Peyer's patch (tissue), 4 donors: ENCODE results near the gene RPS27. TPM values are rescaled to one million over a fixed set of nuclear protein-coding genes. Genes with fewer than 3 reads are reported as not detected.
A peak's percentile ranks its signal among the peaks of the same experiment; 100 is the strongest.

Source experiments
- DNase-seq, 3 donors: peaks; one replicate each; pipeline ENCODE4 v3.0.0-alpha.2; 2017 to 2019
- H3K27ac ChIP-seq, 4 donors: fragments of 200-600 bp; sonication (generic); one replicate each; pipeline ENCODE4 v1.5.1; 2016 to 2019
- H3K27me3 ChIP-seq, 2 donors: fragments of 200-600 bp; sonication (generic); one replicate each; pipeline ENCODE4 v1.5.1; 2019
- H3K36me3 ChIP-seq, 3 donors: fragments of 200-600 bp; sonication (generic); one replicate each; pipeline ENCODE4 v1.5.1; 2016 to 2019
- H3K4me1 ChIP-seq, 4 donors: fragments of 200-600 bp; sonication (generic); one replicate each; pipeline ENCODE4 v1.5.1; 2016 to 2019
- H3K4me3 ChIP-seq, 4 donors: fragments of 200-600 bp; sonication (generic); 1 replicate in 3 of 4; 2 replicates in 1 of 4; pipeline ENCODE4 v1.5.1; 2016 to 2019; ENCODE audit warnings: mild to moderate bottlenecking in 1 of 4
- H3K9me3 ChIP-seq, 4 donors: fragments of 200-600 bp; sonication (generic); one replicate each; pipeline ENCODE4 v1.5.1; 2016 to 2019; ENCODE audit warnings: mild to moderate bottlenecking in 1 of 4
- POLR2A ChIP-seq, 2 donors: fragments of 450-650 bp; IDR thresholded peaks; one replicate each; pipeline ENCODE4 v1.5.1; 2017; ENCODE audit warnings: antibody characterized with exemption in 2 of 2, mild to moderate bottlenecking in 2 of 2, moderate library complexity in 2 of 2
- total RNA-seq, 4 donors: library from RNA; depleted of rRNA; stranded (reverse); fragments of >200 nt; gene quantifications; one replicate each; pipeline ENCODE4 v1.1.0, GENCODE V29; 2016
- TF ChIP-seq, protein P1 (sequence below), 6 experiments: fragments of 450-650 bp in 4 of 6; fragments of 200-600 bp in 2 of 6; sonication (generic) in 1 of 6; IDR thresholded peaks; one replicate each; pipeline ENCODE4 v1.5.1; 2017 to 2019; ENCODE audit warnings: antibody characterized with exemption in 6 of 6, mild to moderate bottlenecking in 3 of 6, moderate library complexity in 1 of 6

Gene RPS27
- total RNA-seq, 4 donors from 2014 or later, result 660 to 1,996 (median 833) TPM

DNA sequence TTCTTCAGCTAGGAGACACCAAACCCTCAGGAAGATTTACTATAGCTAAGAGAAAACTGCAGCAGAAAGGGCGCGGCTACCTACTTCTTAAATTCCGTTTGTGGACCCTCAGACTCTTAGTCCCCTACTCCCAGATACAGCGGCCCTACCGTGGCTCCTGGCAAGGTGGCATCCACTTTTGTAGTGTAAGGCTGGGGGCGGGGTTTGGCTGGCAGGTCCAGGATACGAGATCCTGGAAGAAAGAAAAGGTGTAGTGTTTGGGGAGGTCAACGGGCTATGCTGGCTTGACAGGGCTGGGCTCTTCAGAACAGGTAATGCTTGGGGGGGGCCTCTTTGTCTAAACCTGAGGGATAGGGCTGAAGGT is 22.6 kb upstream of the RPS27 start:
- peak overlapping the region; percentile 84 to 91 (median 87) for H3K27ac ChIP-seq
- no peaks in the 10 kb centered on the region for H3K27me3 ChIP-seq
- DNase-seq, result peak; percentile 43 to 74 (median 69)
- TF ChIP-seq, protein P1, sequence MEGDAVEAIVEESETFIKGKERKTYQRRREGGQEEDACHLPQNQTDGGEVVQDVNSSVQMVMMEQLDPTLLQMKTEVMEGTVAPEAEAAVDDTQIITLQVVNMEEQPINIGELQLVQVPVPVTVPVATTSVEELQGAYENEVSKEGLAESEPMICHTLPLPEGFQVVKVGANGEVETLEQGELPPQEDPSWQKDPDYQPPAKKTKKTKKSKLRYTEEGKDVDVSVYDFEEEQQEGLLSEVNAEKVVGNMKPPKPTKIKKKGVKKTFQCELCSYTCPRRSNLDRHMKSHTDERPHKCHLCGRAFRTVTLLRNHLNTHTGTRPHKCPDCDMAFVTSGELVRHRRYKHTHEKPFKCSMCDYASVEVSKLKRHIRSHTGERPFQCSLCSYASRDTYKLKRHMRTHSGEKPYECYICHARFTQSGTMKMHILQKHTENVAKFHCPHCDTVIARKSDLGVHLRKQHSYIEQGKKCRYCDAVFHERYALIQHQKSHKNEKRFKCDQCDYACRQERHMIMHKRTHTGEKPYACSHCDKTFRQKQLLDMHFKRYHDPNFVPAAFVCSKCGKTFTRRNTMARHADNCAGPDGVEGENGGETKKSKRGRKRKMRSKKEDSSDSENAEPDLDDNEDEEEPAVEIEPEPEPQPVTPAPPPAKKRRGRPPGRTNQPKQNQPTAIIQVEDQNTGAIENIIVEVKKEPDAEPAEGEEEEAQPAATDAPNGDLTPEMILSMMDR (IDR thresholded peaks at IDR 0.05), result no peak
- peak in 1 of 2 donors; percentile 6 for TF ChIP-seq POLR2A (IDR thresholded peaks at IDR 0.05)
- H3K9me3 ChIP-seq, result no peaks in the 10 kb centered on the region
- peaks cover 0 to 31% (median 5%) of the 10 kb centered on the region in 4 donors for H3K4me1 ChIP-seq
- H3K36me3 ChIP-seq, result no peaks in the 10 kb centered on the region
- peak overlapping the region; percentile 51 to 82 (median 56) for H3K4me3 ChIP-seq

DNA sequence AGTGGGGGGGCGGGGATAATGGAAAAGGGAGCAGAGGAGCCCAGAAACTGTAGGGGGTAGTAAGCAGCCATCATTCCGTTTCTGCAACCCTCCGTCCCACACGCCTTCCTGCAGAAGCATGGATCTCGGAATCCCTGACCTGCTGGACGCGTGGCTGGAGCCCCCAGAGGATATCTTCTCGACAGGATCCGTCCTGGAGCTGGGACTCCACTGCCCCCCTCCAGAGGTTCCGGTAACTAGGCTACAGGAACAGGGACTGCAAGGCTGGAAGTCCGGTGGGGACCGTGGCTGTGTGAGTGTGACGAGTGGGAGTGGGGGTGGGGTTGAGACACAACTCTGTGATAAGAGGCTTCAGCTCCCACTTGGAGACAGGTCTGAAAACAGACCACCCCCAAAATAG is 22.2 kb upstream of the RPS27 start:
- Histone ChIP-seq H3K9me3 (no peaks in the 10 kb centered on the region), H3K27ac (peak overlapping the region; percentile 84 to 91 (median 87)), H3K36me3 (no peaks in the 10 kb centered on the region), H3K27me3 (no peaks in the 10 kb centered on the region), H3K4me3 (peak overlapping the region; percentile 51 to 82 (median 56)), H3K4me1 (peaks cover 0 to 31% (median 5%) of the 10 kb centered on the region in 4 donors)
- TF ChIP-seq, protein P1 (IDR thresholded peaks at IDR 0.05), result no peak
- TF ChIP-seq POLR2A (IDR thresholded peaks at IDR 0.05), result no peak
- DNase-seq, result no peak

DNA sequence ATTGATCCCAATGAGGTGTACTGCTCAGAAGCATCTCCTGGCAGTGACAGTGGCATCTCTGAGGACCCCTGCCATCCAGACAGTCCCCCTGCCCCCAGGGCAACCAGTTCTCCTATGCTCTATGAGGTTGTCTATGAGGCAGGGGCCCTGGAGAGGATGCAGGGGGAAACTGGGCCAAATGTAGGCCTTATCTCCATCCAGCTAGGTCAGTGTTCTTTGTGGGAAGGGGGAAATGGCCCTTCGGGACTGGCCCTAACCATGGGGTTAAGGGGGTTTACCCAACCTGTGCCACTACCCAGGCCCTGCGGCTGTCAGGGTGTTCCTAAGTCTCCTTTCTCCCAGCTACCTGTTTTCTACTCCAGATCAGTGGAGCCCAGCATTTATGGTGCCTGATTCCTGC is 21.6 kb upstream of the RPS27 start:
- Histone ChIP-seq H3K9me3 (no peaks in the 10 kb centered on the region), H3K4me1 (peaks cover 0 to 30% (median 5%) of the 10 kb centered on the region in 4 donors), H3K36me3 (peaks cover 0 to under 1% (median 0%) of the 10 kb centered on the region in 3 donors), H3K27ac (no peak overlapping the region), H3K27me3 (no peaks in the 10 kb centered on the region), H3K4me3 (no peak overlapping the region)
- TF ChIP-seq, protein P1 (IDR thresholded peaks at IDR 0.05), result no peak
- TF ChIP-seq POLR2A (IDR thresholded peaks at IDR 0.05), result no peak
- no peak for DNase-seq

DNA sequence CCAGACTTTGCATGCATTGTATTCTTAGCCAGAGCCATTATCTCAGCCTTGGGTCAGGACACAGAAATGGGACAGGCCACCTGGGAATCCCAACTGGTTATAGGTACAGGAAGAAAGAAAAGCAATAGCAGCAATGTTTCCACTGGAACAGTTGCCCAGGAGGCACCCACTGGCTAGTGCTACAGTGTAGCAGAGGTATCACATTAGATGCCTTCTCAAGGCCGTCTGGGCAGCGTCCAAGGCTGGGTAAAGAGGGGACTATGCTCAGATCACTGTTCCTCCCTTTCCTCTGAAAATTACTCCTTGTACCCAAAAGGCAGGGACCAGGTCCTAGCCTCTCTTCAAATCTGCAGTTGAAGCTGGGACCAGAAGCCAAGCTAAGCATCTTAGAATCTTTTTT is 20.2 kb upstream of the RPS27 start:
- H3K36me3 ChIP-seq, result peaks cover 0 to 12% (median 0%) of the 10 kb centered on the region in 3 donors
- peaks cover 0 to 21% (median 2%) of the 10 kb centered on the region in 4 donors for H3K4me1 ChIP-seq
- no peak for TF ChIP-seq POLR2A (IDR thresholded peaks at IDR 0.05)
- TF ChIP-seq, protein P1 (IDR thresholded peaks at IDR 0.05), result no peak
- no peak for DNase-seq
- H3K27ac ChIP-seq, result no peak overlapping the region
- no peaks in the 10 kb centered on the region for H3K27me3 ChIP-seq
- no peaks in the 10 kb centered on the region for H3K9me3 ChIP-seq
- no peak overlapping the region for H3K4me3 ChIP-seq

DNA sequence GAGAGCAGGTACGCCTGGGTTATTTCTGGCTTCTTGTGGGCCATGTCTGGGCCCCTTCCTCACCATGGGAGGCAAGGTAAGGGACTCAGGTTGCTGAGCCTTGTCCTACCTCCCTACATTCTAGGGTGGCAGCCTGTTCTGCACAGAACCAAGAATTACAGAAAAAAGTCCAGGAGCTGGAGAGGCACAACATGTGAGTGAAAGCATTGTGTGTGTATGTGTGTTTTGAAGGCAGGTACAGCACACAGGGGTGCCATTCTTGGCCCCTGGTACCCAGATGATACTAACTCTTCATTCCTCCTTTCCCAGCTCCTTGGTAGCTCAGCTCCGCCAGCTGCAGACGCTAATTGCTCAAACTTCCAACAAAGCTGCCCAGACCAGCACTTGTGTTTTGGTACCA is 17.5 kb upstream of the RPS27 start:
- Histone ChIP-seq H3K27me3 (no peaks in the 10 kb centered on the region), H3K27ac (no peak overlapping the region), H3K4me1 (peaks cover 0 to 18% (median 6%) of the 10 kb centered on the region in 4 donors), H3K36me3 (peaks cover 0 to 12% (median 0%) of the 10 kb centered on the region in 3 donors), H3K9me3 (no peaks in the 10 kb centered on the region), H3K4me3 (no peak overlapping the region)
- no peak for TF ChIP-seq POLR2A (IDR thresholded peaks at IDR 0.05)
- TF ChIP-seq, protein P1 (IDR thresholded peaks at IDR 0.05), result no peak
- no peak for DNase-seq

DNA sequence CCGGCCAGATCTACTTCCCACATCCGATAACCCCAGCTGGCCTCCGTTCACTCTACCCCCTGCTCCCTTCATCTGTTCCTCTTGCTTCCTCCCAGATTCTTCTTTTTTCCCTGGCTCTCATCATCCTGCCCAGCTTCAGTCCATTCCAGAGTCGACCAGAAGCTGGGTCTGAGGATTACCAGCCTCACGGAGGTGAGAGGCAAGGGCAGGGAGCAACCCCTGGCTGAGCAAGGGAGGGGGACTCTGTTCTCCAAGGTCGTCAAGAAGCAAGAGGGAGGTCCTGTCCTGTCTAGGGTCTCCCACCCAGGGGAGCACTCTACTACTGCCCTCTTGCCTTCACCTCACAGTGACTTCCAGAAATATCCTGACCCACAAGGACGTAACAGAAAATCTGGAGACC is 17.0 kb upstream of the RPS27 start:
- no peaks in the 10 kb centered on the region for H3K27me3 ChIP-seq
- no peak overlapping the region for H3K27ac ChIP-seq
- H3K9me3 ChIP-seq, result no peaks in the 10 kb centered on the region
- H3K36me3 ChIP-seq, result peaks cover 0 to 12% (median 0%) of the 10 kb centered on the region in 3 donors
- TF ChIP-seq, protein P1 (IDR thresholded peaks at IDR 0.05), result no peak
- TF ChIP-seq POLR2A (IDR thresholded peaks at IDR 0.05), result no peak
- H3K4me1 ChIP-seq, result peaks cover 0 to 17% (median 6%) of the 10 kb centered on the region in 4 donors
- no peak for DNase-seq
- no peak overlapping the region for H3K4me3 ChIP-seq
